ENCODE measurements around the gene DEDD. TPM values are rescaled to one million over a fixed set of nuclear protein-coding genes. Genes with fewer than 3 reads are reported as not detected.

Gene DEDD
- total and polyA plus RNA-seq, 2 of the 13 experiments (the other 11 are each of a cell fraction or from before 2014, with no cell fraction given) = 12.6 to 27.8 TPM

DNA sequence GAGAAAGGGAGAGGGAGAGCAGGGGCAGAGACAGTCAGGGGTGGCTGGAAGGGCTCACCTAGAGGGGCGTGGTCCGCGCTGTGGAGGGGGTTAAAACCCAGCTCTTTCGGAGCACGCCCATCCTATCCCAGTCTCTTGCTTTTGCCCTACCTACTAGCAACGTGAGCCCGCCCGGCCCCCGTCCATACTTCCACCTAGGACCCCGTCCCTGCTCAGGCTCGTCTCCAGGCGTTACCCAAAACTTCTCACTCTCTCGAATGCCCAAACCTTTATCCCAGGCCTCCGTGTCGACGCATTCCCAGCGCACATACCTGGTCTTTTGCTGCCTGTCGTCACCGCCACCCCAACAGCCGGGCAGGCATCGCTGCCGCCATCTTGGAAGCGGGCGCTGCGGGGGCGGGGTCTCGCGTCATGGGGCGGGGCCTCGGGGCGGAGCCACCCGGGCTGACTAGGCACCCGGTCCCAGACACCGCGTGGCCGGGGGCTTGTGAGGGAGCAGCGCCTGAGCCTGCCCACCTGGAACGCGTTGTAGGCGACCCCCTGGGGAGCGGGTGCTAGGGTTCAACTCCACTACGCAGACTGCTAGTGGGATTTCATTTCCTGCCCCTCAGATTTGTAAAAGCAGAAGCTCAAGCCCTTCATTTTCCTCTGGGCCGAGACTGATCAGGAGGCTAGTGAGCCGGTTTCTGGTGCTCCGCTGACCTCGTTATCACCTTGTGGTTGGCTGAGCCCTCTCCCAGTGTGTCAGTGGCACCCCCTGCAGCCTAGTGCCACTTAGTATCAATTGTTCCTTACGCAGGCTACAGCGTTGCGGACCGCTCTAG lies 44.9 kb upstream of the DEDD start, which contains the start of gene B4GALT3 (continued):
- peak; percentile 74; the same call in 1 of the 2 replicates for TF ChIP-seq KAT7 (CRISPR knock-in tag; IDR thresholded peaks at IDR 0.05; ENCODE audit: borderline replicate concordance)
- TF ChIP-seq FOXA3 (CRISPR knock-in tag; IDR thresholded peaks at IDR 0.05) = peak; percentile 47; the same call in 1 of the 2 replicates
- TF ChIP-seq, protein P1, sequence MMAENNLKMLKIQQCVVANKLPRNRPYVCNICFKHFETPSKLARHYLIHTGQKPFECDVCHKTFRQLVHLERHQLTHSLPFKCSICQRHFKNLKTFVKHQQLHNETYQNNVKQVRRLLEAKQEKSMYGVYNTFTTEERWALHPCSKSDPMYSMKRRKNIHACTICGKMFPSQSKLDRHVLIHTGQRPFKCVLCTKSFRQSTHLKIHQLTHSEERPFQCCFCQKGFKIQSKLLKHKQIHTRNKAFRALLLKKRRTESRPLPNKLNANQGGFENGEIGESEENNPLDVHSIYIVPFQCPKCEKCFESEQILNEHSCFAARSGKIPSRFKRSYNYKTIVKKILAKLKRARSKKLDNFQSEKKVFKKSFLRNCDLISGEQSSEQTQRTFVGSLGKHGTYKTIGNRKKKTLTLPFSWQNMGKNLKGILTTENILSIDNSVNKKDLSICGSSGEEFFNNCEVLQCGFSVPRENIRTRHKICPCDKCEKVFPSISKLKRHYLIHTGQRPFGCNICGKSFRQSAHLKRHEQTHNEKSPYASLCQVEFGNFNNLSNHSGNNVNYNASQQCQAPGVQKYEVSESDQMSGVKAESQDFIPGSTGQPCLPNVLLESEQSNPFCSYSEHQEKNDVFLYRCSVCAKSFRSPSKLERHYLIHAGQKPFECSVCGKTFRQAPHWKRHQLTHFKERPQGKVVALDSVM (CRISPR knock-in tag; IDR thresholded peaks at IDR 0.05) = no peak
- peak; percentile 72; the same call in 1 of the 2 replicates for TF ChIP-seq KLF9 (CRISPR knock-in tag; IDR thresholded peaks at IDR 0.05; ENCODE audit: low read depth)
- TF ChIP-seq DRAP1 (CRISPR knock-in tag; IDR thresholded peaks at IDR 0.05) = peak; percentile 70
- no peak for TF ChIP-seq ZNF251 (CRISPR knock-in tag; IDR thresholded peaks at IDR 0.05)
- TF ChIP-seq ZNF782 (CRISPR knock-in tag; IDR thresholded peaks at IDR 0.05; ENCODE audit: borderline replicate concordance) = peak; percentile 87; the same call in 1 of the 2 replicates
- no peak for TF ChIP-seq ZFP1 (CRISPR knock-in tag; IDR thresholded peaks at IDR 0.05)
- TF ChIP-seq EEA1 (CRISPR knock-in tag; IDR thresholded peaks at IDR 0.05; ENCODE audit: borderline replicate concordance) = no peak; the same call in 1 of the 2 replicates
- peak; percentile 93 for TF ChIP-seq PHF8 (CRISPR knock-in tag; IDR thresholded peaks at IDR 0.05)
- peak; percentile 76 for TF ChIP-seq CREB1 (IDR thresholded peaks at IDR 0.05)
- TF ChIP-seq CREB1 (CRISPR knock-in tag; IDR thresholded peaks at IDR 0.05) = peak; percentile 48
- TF ChIP-seq ZNF883 (CRISPR knock-in tag; IDR thresholded peaks at IDR 0.05; ENCODE audit: not compliant biosample characterization) = peak; percentile 85
- TF ChIP-seq ZNF597 (CRISPR knock-in tag; IDR thresholded peaks at IDR 0.05) = no peak
- TF ChIP-seq TGIF2 (CRISPR knock-in tag; IDR thresholded peaks at IDR 0.05) = peak; percentile 86; the same call in 1 of the 2 replicates
- TF ChIP-seq ZNF788 (CRISPR knock-in tag; IDR thresholded peaks at IDR 0.05; ENCODE audit: borderline replicate concordance) = no peak
- no peak for TF ChIP-seq ZNF557 (CRISPR knock-in tag; IDR thresholded peaks at IDR 0.05)
- TF ChIP-seq ZNF615 (CRISPR knock-in tag; IDR thresholded peaks at IDR 0.05; ENCODE audit: borderline replicate concordance) = no peak
- no peak for TF ChIP-seq ZFP82 (CRISPR knock-in tag; IDR thresholded peaks at IDR 0.05; ENCODE audit: borderline replicate concordance)
- no peak for TF ChIP-seq RAD51 (IDR thresholded peaks at IDR 0.05; ENCODE audit: borderline replicate concordance)
- peak; percentile 56; the same call in 1 of the 2 replicates for TF ChIP-seq ZNF580 (CRISPR knock-in tag; IDR thresholded peaks at IDR 0.05; ENCODE audit: borderline replicate concordance, low read depth)
- TF ChIP-seq ZNF160 (CRISPR knock-in tag; IDR thresholded peaks at IDR 0.05) = peak; percentile 85
- TF ChIP-seq ZNF274 (CRISPR knock-in tag; IDR thresholded peaks at IDR 0.05) = peak; percentile 68; the same call in 1 of the 2 replicates
- peak; percentile 69; the same call in 1 of the 2 replicates for TF ChIP-seq ZC3H4 (CRISPR knock-in tag; IDR thresholded peaks at IDR 0.05; ENCODE audit: borderline replicate concordance)
- TF ChIP-seq SMARCC2 (IDR thresholded peaks at IDR 0.05) = no peak
- TF ChIP-seq POGZ (CRISPR knock-in tag; IDR thresholded peaks at IDR 0.05) = peak; percentile 75
- no peak for TF ChIP-seq MBD4 (IDR thresholded peaks at IDR 0.05; ENCODE audit: borderline replicate concordance, low read length)
- TF ChIP-seq GLI4 (CRISPR knock-in tag; IDR thresholded peaks at IDR 0.05; ENCODE audit: borderline replicate concordance) = no peak
- TF ChIP-seq EZH2 (conservative IDR thresholded peaks at IDR 0.05; ENCODE audit: low read depth, low read length) = no peak

Measured in HepG2 (cell line).